OCI-LY3 (cell line): ENCODE measurements around the gene NRSN1.

Experiments used
- CTCF ChIP-seq: fragments of 200-600, 300-600 bp; sonication (generic); IDR thresholded peaks from 2 replicates; pipeline ENCODE4 v1.5.1; 2014; ENCODE audit warnings: antibody characterized with exemption, low read length, low read depth
- EZH2phosphoT487 ChIP-seq: fragments of 200-600 bp; shearing (Covaris generic); IDR thresholded peaks from 2 replicates; pipeline ENCODE4 v1.6.1; 2018; ENCODE audit warnings: antibody characterized with exemption, mixed run types, low read depth

- no peak for TF ChIP-seq CTCF
- TF ChIP-seq EZH2phosphoT487, result no peak
Observed at GRCh38 chr6:24079076-24079475, 46.9 kb upstream of the NRSN1 start.
